Heart left ventricle (tissue), 13 donors: Measurements from ENCODE around the gene KDM6B.

Experiments used
- POLR2A ChIP-seq, 2 donors: fragments of 450-650 bp; IDR thresholded peaks; one replicate each; pipeline ENCODE4 v1.6.1; 2017; ENCODE audit warnings: antibody characterized with exemption in 2 of 2, mild to moderate bottlenecking in 2 of 2, moderate library complexity in 2 of 2
- TF ChIP-seq, protein P1 (sequence below), 12 donors: fragments of 200-600 bp; sonication (generic) in 4 of 12; IDR thresholded peaks; one replicate each; pipeline versions ENCODE4 v1.5.0 to v1.8.0; 2018 to 2022; ENCODE audit warnings: antibody characterized with exemption in 12 of 12, mild to moderate bottlenecking in 5 of 12
- donor health status: ischemic (EF 13 %, LVEDD 7.1; RV severe dilation, severe dysfunction).
- donor health status: DM: no; HTN: yes; CAD: no.
- donor health status: DM: no; HTN: no; CAD: no.
- donor health status: ischemic (EF 25% LVEDD 6.9; RV normal size, moderate dysfunction).
- donor health status: ischemic (EF 25% LVEDD 5.7; RV mildly dilated, moderate dysfunction).
- donor health status: ischemic (EF 35%, LVEDD 5.7; RV mildly dilated, moderate dysfunction).
- donor health status: nonischemic (EF 11% LVEDD 7.7; RV severe dilation, severe dysfunction).
- donor health status: DM: yes; HTN: yes; CAD: no.
- donor health status: PGD.
- donor health status: ischemic (EF 29% LVEDD 5.4; RV normal size, mild dysfunction).
- donor health status: nonischemic (EF 23%, LVEDD 6.1; RV moderate dilation, normal function).

GRCh38 chr17:7832431-7832830, 1.6 kb upstream of the KDM6B start:
- TF ChIP-seq, protein P1, sequence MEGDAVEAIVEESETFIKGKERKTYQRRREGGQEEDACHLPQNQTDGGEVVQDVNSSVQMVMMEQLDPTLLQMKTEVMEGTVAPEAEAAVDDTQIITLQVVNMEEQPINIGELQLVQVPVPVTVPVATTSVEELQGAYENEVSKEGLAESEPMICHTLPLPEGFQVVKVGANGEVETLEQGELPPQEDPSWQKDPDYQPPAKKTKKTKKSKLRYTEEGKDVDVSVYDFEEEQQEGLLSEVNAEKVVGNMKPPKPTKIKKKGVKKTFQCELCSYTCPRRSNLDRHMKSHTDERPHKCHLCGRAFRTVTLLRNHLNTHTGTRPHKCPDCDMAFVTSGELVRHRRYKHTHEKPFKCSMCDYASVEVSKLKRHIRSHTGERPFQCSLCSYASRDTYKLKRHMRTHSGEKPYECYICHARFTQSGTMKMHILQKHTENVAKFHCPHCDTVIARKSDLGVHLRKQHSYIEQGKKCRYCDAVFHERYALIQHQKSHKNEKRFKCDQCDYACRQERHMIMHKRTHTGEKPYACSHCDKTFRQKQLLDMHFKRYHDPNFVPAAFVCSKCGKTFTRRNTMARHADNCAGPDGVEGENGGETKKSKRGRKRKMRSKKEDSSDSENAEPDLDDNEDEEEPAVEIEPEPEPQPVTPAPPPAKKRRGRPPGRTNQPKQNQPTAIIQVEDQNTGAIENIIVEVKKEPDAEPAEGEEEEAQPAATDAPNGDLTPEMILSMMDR (IDR thresholded peaks at IDR 0.05): no peak
- TF ChIP-seq POLR2A (IDR thresholded peaks at IDR 0.05): no peak
